GM23248 (cell line): ENCODE data around the gene CERT1. TPM values are rescaled to one million over a fixed set of nuclear protein-coding genes. Genes with fewer than 3 reads are reported as not detected.

Experiments used
- DNase-seq: peaks from one replicate; pipeline ENCODE4 v3.0.0-alpha.2; 2015
- H2AFZ ChIP-seq: fragments of 200-600 bp; sonication (generic); 2 replicates; pipeline ENCODE4 v1.6.1; 2016; ENCODE audit warnings: antibody characterized with exemption
- H3F3A ChIP-seq: fragments of 200-600 bp; sonication (generic); 2 replicates; pipeline ENCODE4 v1.6.1; 2016; ENCODE audit warnings: mild to moderate bottlenecking, antibody characterized with exemption, mixed run types; ENCODE audit not compliant: insufficient read depth
- H3K27ac ChIP-seq: fragments of 200-600 bp; sonication (generic); 2 replicates; pipeline ENCODE4 v1.5.1; 2016; ENCODE audit warnings: mild to moderate bottlenecking
- H3K27me3 ChIP-seq: fragments of 200-600 bp; sonication (generic); replicated peaks from 2 replicates; pipeline ENCODE4 v1.6.1; 2016; ENCODE audit warnings: mild to moderate bottlenecking; ENCODE audit not compliant: insufficient read depth
- H3K36me3 ChIP-seq: fragments of 200-600 bp; sonication (generic); 2 replicates; pipeline ENCODE4 v1.6.1; 2016; ENCODE audit warnings: low read depth, mild to moderate bottlenecking
- H3K4me1 ChIP-seq: fragments of 200-600 bp; sonication (generic); 2 replicates; pipeline ENCODE4 v1.6.1; 2016; ENCODE audit warnings: mild to moderate bottlenecking; ENCODE audit not compliant: insufficient read depth
- H3K4me2 ChIP-seq: fragments of 200-600 bp; sonication (generic); one replicate; pipeline ENCODE4 v1.6.1; 2016; ENCODE audit warnings: mild to moderate bottlenecking; ENCODE audit not compliant: unreplicated experiment
- H3K4me3 ChIP-seq: fragments of 200-600 bp; sonication (generic); 2 replicates; pipeline ENCODE4 v1.5.1; 2016; ENCODE audit warnings: mild to moderate bottlenecking
- H3K79me2 ChIP-seq: fragments of 200-600 bp; sonication (generic); 2 replicates; pipeline ENCODE4 v1.6.1; 2016; ENCODE audit warnings: mild to moderate bottlenecking; ENCODE audit not compliant: insufficient read depth
- H3K9ac ChIP-seq: fragments of 200-600 bp; sonication (generic); 2 replicates; pipeline ENCODE4 v1.6.1; 2016; ENCODE audit warnings: mild to moderate bottlenecking
- H3K9me2 ChIP-seq: fragments of 200-600 bp; sonication (generic); 2 replicates; pipeline ENCODE4 v1.6.1; 2016; ENCODE audit warnings: mixed run types, mild to moderate bottlenecking, moderate library complexity; ENCODE audit not compliant: insufficient read depth
- H3K9me3 ChIP-seq: fragments of 200-600 bp; sonication (generic); one replicate; pipeline ENCODE4 v1.6.1; 2017; ENCODE audit warnings: low read depth
- H4K20me1 ChIP-seq: fragments of 200-600 bp; sonication (generic); 2 replicates; pipeline ENCODE4 v1.6.0; 2016; ENCODE audit not compliant: insufficient read depth
- EZH2 ChIP-seq: fragments of 200-600 bp; sonication (generic); IDR thresholded peaks from 2 replicates; pipeline ENCODE4 v1.6.1; 2018; ENCODE audit warnings: antibody characterized with exemption, mild to moderate bottlenecking; ENCODE audit not compliant: insufficient read depth, poor library complexity, severe bottlenecking
- EZH2phosphoT487 ChIP-seq: fragments of 200-600 bp; sonication (generic); IDR thresholded peaks from 2 replicates; pipeline ENCODE4 v1.6.1; 2018; ENCODE audit warnings: antibody characterized with exemption, moderate library complexity, mild to moderate bottlenecking, low read depth; ENCODE audit not compliant: insufficient read depth
- WGBS, 2 experiments: methylation state at CpG; one replicate each; pipeline ENCODE4 v1.1.6; 2015 to 2017; ENCODE audit warnings: low lambda C conversion rate in 2 of 2, low coverage in 1 of 2; ENCODE audit errors: missing lambda C conversion rate in 2 of 2; 5-methylcytosine and 5-hydroxymethylcytosine counted together
- in situ Hi-C: fragments of 300-500 bp; cut with MboI; formaldehyde crosslinking; loops from 2 replicates; pipeline ENCODE4 v1.15.0; 2020
- polyA plus RNA-seq: library from polyadenylated mRNA; unstranded; fragments of >200 nt; fragmentation: Nextera tagmentation; extraction: Ambion mirVana; gene quantifications from 2 replicates; pipeline ENCODE4 v1.2.1, GENCODE V29; 2016
- total RNA-seq: library from RNA; depleted of rRNA; stranded (reverse); fragments of >200 nt; shearing (Covaris generic); gene quantifications from 2 replicates; pipeline ENCODE4 v1.2.3, GENCODE V29; 2014

Gene CERT1
- total and polyA plus RNA-seq, 2 experiments from 2014 or later = 15.2 to 17.3 TPM

GRCh38 chr5:75362474-75362975, 148.9 kb downstream of the CERT1 start:
- Histone ChIP-seq H3K4me2 (no peak overlapping the region), H3F3A (peaks cover 10% of the 10 kb centered on the region; the same call in 1 of the 2 replicates), H3K9me3 (no peaks in the 10 kb centered on the region), H3K9ac (no peak overlapping the region), H3K27me3 (no peaks in the 10 kb centered on the region), H3K4me1 (no peaks in the 10 kb centered on the region), H3K4me3 (no peak overlapping the region), H3K79me2 (no peaks in the 10 kb centered on the region), H3K9me2 (no peaks in the 10 kb centered on the region), H3K27ac (no peak overlapping the region), H4K20me1 (no peaks in the 10 kb centered on the region), H2AFZ (no peak overlapping the region), H3K36me3 (peaks cover 24% of the 10 kb centered on the region)
- in situ Hi-C loops = no loop called here
- WGBS, 2 experiments = 77 to 81% methylated on average over 4 of the region's 4 CpGs
- TF ChIP-seq EZH2 = no peak
- no peak for DNase-seq

GRCh38 chr5:75361310-75361709, 150.1 kb downstream of the CERT1 start:
- no peak overlapping the region for H3K4me2 ChIP-seq
- no peaks in the 10 kb centered on the region for H3K9me3 ChIP-seq
- 66 to 68% methylated on average over 4 of the region's 4 CpGs for WGBS, 2 experiments
- no peak overlapping the region for H2AFZ ChIP-seq
- in situ Hi-C loops = no loop called here
- H4K20me1 ChIP-seq = no peaks in the 10 kb centered on the region
- no peak overlapping the region for H3K9ac ChIP-seq
- no peak for TF ChIP-seq EZH2phosphoT487
- no peak for TF ChIP-seq EZH2
- no peaks in the 10 kb centered on the region for H3K79me2 ChIP-seq
- H3K4me3 ChIP-seq = no peak overlapping the region
- no peaks in the 10 kb centered on the region for H3K27me3 ChIP-seq
- H3K36me3 ChIP-seq = peaks cover 36% of the 10 kb centered on the region
- no peak overlapping the region for H3K27ac ChIP-seq
- no peaks in the 10 kb centered on the region for H3K9me2 ChIP-seq
- DNase-seq = no peak
- peaks cover 10% of the 10 kb centered on the region; the same call in 1 of the 2 replicates for H3F3A ChIP-seq
- no peaks in the 10 kb centered on the region for H3K4me1 ChIP-seq

GRCh38 chr5:75358117-75358516, 153.3 kb downstream of the CERT1 start:
- WGBS, 2 experiments = 95 to 100% methylated on average over 3 of the region's 3 CpGs
- H4K20me1 ChIP-seq = no peaks in the 10 kb centered on the region
- no peaks in the 10 kb centered on the region for H3K27me3 ChIP-seq
- DNase-seq = no peak
- H2AFZ ChIP-seq = no peak overlapping the region
- peaks cover 62% of the 10 kb centered on the region for H3K36me3 ChIP-seq
- in situ Hi-C loops = no loop called here
- H3K79me2 ChIP-seq = no peaks in the 10 kb centered on the region
- H3K9me3 ChIP-seq = no peaks in the 10 kb centered on the region
- no peak for TF ChIP-seq EZH2
- H3K27ac ChIP-seq = no peak overlapping the region
- no peak overlapping the region for H3K9ac ChIP-seq
- no peak overlapping the region for H3K4me2 ChIP-seq
- no peak overlapping the region for H3K4me3 ChIP-seq
- H3K9me2 ChIP-seq = no peaks in the 10 kb centered on the region
- H3F3A ChIP-seq = peaks cover 10% of the 10 kb centered on the region; the same call in 1 of the 2 replicates
- no peaks in the 10 kb centered on the region for H3K4me1 ChIP-seq

- no peak overlapping the region for H3K4me3 ChIP-seq
- H2AFZ ChIP-seq = no peak overlapping the region
- TF ChIP-seq EZH2phosphoT487 (no peak), EZH2 (no peak)
- no peak overlapping the region for H3K4me2 ChIP-seq
- no peak for DNase-seq
- no peaks in the 10 kb centered on the region for H4K20me1 ChIP-seq
- H3K9ac ChIP-seq = no peak overlapping the region
- no peaks in the 10 kb centered on the region for H3K4me1 ChIP-seq
- H3K27me3 ChIP-seq = no peaks in the 10 kb centered on the region
- 90 to 92% methylated on average over 7 of the region's 7 CpGs for WGBS, 2 experiments
- no peaks in the 10 kb centered on the region for H3K9me3 ChIP-seq
- H3K9me2 ChIP-seq = no peaks in the 10 kb centered on the region
- H3K27ac ChIP-seq = no peak overlapping the region
- in situ Hi-C loops = no loop called here
- H3K79me2 ChIP-seq = no peaks in the 10 kb centered on the region
- H3K36me3 ChIP-seq = peaks cover 71% of the 10 kb centered on the region
- peaks cover 8% of the 10 kb centered on the region; the same call in 1 of the 2 replicates for H3F3A ChIP-seq
Measured at GRCh38 chr5:75356719-75357118, 154.7 kb downstream of the CERT1 start.

- Histone ChIP-seq H3K27ac (no peak overlapping the region), H4K20me1 (no peaks in the 10 kb centered on the region), H3K9me3 (no peaks in the 10 kb centered on the region), H2AFZ (no peak overlapping the region), H3K4me3 (no peak overlapping the region), H3K27me3 (no peaks in the 10 kb centered on the region), H3F3A (no peaks in the 10 kb centered on the region), H3K79me2 (no peaks in the 10 kb centered on the region), H3K4me1 (no peaks in the 10 kb centered on the region), H3K9me2 (no peaks in the 10 kb centered on the region), H3K9ac (no peak overlapping the region), H3K4me2 (no peak overlapping the region), H3K36me3 (peaks cover 75% of the 10 kb centered on the region)
- no peak for TF ChIP-seq EZH2
- TF ChIP-seq EZH2phosphoT487 = no peak
- WGBS, 2 experiments = 93 to 94% methylated on average over 6 of the region's 6 CpGs
- no peak for DNase-seq
- in situ Hi-C loops = no loop called here
Measured at GRCh38 chr5:75355236-75355635, 156.2 kb downstream of the CERT1 start.
